AML-193 (cell line): ENCODE data around the gene FCHSD2.

ENCODE experiments used
- DNase-seq, 2 experiments: peaks; one replicate each; lab custom pipeline; 2025; lab: John Stamatoyannopoulos, UW

FCHSD2 gene

GRCh38 chr11:73142128-73142377, at the start of gene FCHSD2:
Gene FCHSD2, minus strand, starts transcription at chr11:73142318. Its CDS starts 441 bp downstream, at chr11:73141877.
- DNase-seq, result no peak

- no peak for DNase-seq
These were observed 49.0 kb upstream of the FCHSD2 start for GRCh38 chr11:73191151-73191550.

- DNase-seq, result no peak
These were observed 48.4 kb upstream of the FCHSD2 start for GRCh38 chr11:73190557-73190885.

- no peak for DNase-seq
These were observed 47.8 kb upstream of the FCHSD2 start for GRCh38 chr11:73189723-73190556.

- peak; percentile 90 for DNase-seq
These were observed 47.2 kb upstream of the FCHSD2 start for GRCh38 chr11:73189315-73189714.

GRCh38 chr11:73188301-73188700, 46.2 kb upstream of the FCHSD2 start:
- DNase-seq, result no peak

- DNase-seq, result no peak
These were observed 45.7 kb upstream of the FCHSD2 start for GRCh38 chr11:73187854-73188253.

- DNase-seq, result peak in 1 of 2 experiments; percentile 14
These were observed 44.8 kb upstream of the FCHSD2 start for GRCh38 chr11:73186886-73187285.

- DNase-seq, result peak; percentile 54 to 60
These were observed 44.3 kb upstream of the FCHSD2 start for GRCh38 chr11:73186294-73186850.

- peak; percentile 35 to 65 for DNase-seq
These were observed 43.7 kb upstream of the FCHSD2 start for GRCh38 chr11:73185680-73186293.

GRCh38 chr11:73184953-73185671, 43.0 kb upstream of the FCHSD2 start:
- peak; percentile 87 to 88 for DNase-seq

GRCh38 chr11:73182824-73183321, 40.8 kb upstream of the FCHSD2 start:
- no peak for DNase-seq

GRCh38 chr11:73178681-73179080, 36.6 kb upstream of the FCHSD2 start:
- no peak for DNase-seq

- peak; percentile 60 to 76 for DNase-seq
These were observed 35.8 kb upstream of the FCHSD2 start for GRCh38 chr11:73177778-73178539.

GRCh38 chr11:73177380-73177777, 35.3 kb upstream of the FCHSD2 start:
- DNase-seq, result no peak

GRCh38 chr11:73176874-73177155, 34.7 kb upstream of the FCHSD2 start:
- DNase-seq, result no peak

GRCh38 chr11:73176145-73176873, 34.2 kb upstream of the FCHSD2 start:
- DNase-seq, result no peak

- no peak for DNase-seq
These were observed 33.5 kb upstream of the FCHSD2 start for GRCh38 chr11:73175551-73176144.

GRCh38 chr11:73174495-73174791, 32.3 kb upstream of the FCHSD2 start:
- no peak for DNase-seq

GRCh38 chr11:73173755-73174494, 31.8 kb upstream of the FCHSD2 start:
- no peak for DNase-seq
